GM18870 (cell line): Measurements from ENCODE around the gene FAM50B.

ENCODE experiments used
- ATAC-seq: cut with Tn5 transposase; IDR thresholded peaks from one replicate; pipeline ENCODE4 v1.9.1; 2021; ENCODE audit warnings: moderate library complexity; ENCODE audit not compliant: unreplicated experiment

FAM50B gene

GRCh38 chr6:3848925-3849605, at the start of gene FAM50B:
FAM50B (plus strand) TSS chr6:3849373; CDS start chr6:3849812, 439 bp downstream.
- peak; percentile 87 for ATAC-seq

- ATAC-seq = no peak
Measured at GRCh38 chr6:3799719-3800118, 49.5 kb upstream of the FAM50B start.

GRCh38 chr6:3800850-3801591, 48.2 kb upstream of the FAM50B start:
- ATAC-seq = no peak

- peak; percentile 51 for ATAC-seq
Measured at GRCh38 chr6:3801960-3802359, 47.2 kb upstream of the FAM50B start.

GRCh38 chr6:3803627-3804468, 45.3 kb upstream of the FAM50B start:
- ATAC-seq = peak; percentile 46

GRCh38 chr6:3804964-3805363, 44.2 kb upstream of the FAM50B start:
- ATAC-seq = no peak

GRCh38 chr6:3805448-3806123, 43.6 kb upstream of the FAM50B start:
- no peak for ATAC-seq

GRCh38 chr6:3806169-3806922, 42.8 kb upstream of the FAM50B start:
- ATAC-seq = no peak

GRCh38 chr6:3808199-3808598, 41.0 kb upstream of the FAM50B start:
- ATAC-seq = no peak

- ATAC-seq = no peak
Measured at GRCh38 chr6:3808759-3809514, 40.2 kb upstream of the FAM50B start.

GRCh38 chr6:3809515-3809891, 39.7 kb upstream of the FAM50B start:
- ATAC-seq = no peak

GRCh38 chr6:3809982-3810381, 39.2 kb upstream of the FAM50B start:
- no peak for ATAC-seq

GRCh38 chr6:3811191-3811590, 38.0 kb upstream of the FAM50B start:
- ATAC-seq = no peak

GRCh38 chr6:3812596-3812995, 36.6 kb upstream of the FAM50B start:
- no peak for ATAC-seq

- ATAC-seq = no peak
Measured at GRCh38 chr6:3813150-3813780, 35.9 kb upstream of the FAM50B start.

- ATAC-seq = no peak
Measured at GRCh38 chr6:3813918-3814317, 35.3 kb upstream of the FAM50B start.

GRCh38 chr6:3814539-3814938, 34.6 kb upstream of the FAM50B start:
- ATAC-seq = no peak

- no peak for ATAC-seq
Measured at GRCh38 chr6:3816251-3816650, 32.9 kb upstream of the FAM50B start.
